Amniotic epithelial cell (primary cell): Measurements from ENCODE around the gene PCDHA5.
"Not testable (repeated sequence)": the region's sequence is repeated elsewhere in the genome, so short reads cannot be mapped to it uniquely, and the experiment has no call there.

Experiments
- DNase-seq: peaks from one replicate; pipeline ENCODE4 v3.0.0-alpha.2; 2010; ENCODE audit warnings: low read depth

Gene PCDHA5

GRCh38 chr5:140823475-140823874 lies 2.1 kb downstream of the PCDHA5 start:
- DNase-seq = no peak

- DNase-seq = no peak
Observed at GRCh38 chr5:140827704-140828361, 6.4 kb downstream of the PCDHA5 start, which contains the start of gene PCDHA6. TSS of gene PCDHA6 (plus strand) at chr5:140827960. CDS start at chr5:140828092, 132 bp downstream.

- DNase-seq = no peak
Observed at GRCh38 chr5:140828362-140828737, 6.9 kb downstream of the PCDHA5 start.

GRCh38 chr5:140829511-140830501 lies 8.4 kb downstream of the PCDHA5 start:
- not testable (repeated sequence) for DNase-seq

GRCh38 chr5:140833993-140834392 lies 12.6 kb downstream of the PCDHA5 start, which contains the start of gene PCDHA7:
TSS of gene PCDHA7 (plus strand) at chr5:140834269. CDS start at chr5:140834384, 115 bp downstream.
- DNase-seq = peak; percentile 0

GRCh38 chr5:140834439-140835008 lies 13.1 kb downstream of the PCDHA5 start:
- DNase-seq = not testable (repeated sequence)

- no peak for DNase-seq
Observed at GRCh38 chr5:140835622-140836510, 14.5 kb downstream of the PCDHA5 start.

GRCh38 chr5:140840978-140841962 lies 19.9 kb downstream of the PCDHA5 start, which contains the start of gene PCDHA8:
TSS of gene PCDHA8 (plus strand) at chr5:140841187. CDS start at chr5:140841322, 135 bp downstream.
- DNase-seq = no peak

- no peak for DNase-seq
Observed at GRCh38 chr5:140842798-140843733, 21.7 kb downstream of the PCDHA5 start.

- DNase-seq = not testable (repeated sequence)
Observed at GRCh38 chr5:140848139-140849102, 27.0 kb downstream of the PCDHA5 start, which contains the start of gene PCDHA9. TSS of gene PCDHA9 (plus strand) at chr5:140848382. CDS start at chr5:140848496, 114 bp downstream.

- not testable (repeated sequence) for DNase-seq
Observed at GRCh38 chr5:140849831-140850634, 28.6 kb downstream of the PCDHA5 start.

- no peak for DNase-seq
Observed at GRCh38 chr5:140855772-140856674, 34.6 kb downstream of the PCDHA5 start, which contains the start of gene PCDHA10. TSS of gene PCDHA10 (plus strand) at chr5:140855897. CDS start at chr5:140856049, 152 bp downstream.

- DNase-seq = no peak
Observed at GRCh38 chr5:140857177-140857986, 36.0 kb downstream of the PCDHA5 start.

- DNase-seq = no peak
Observed at GRCh38 chr5:140857987-140858240, 36.5 kb downstream of the PCDHA5 start.
